Testis (tissue), 3 donors: Measurements from ENCODE around the gene AFAP1. TPM values are rescaled to one million over a fixed set of nuclear protein-coding genes. Genes with fewer than 3 reads are reported as not detected.

ENCODE experiments used
- DNase-seq: peaks from one replicate; pipeline ENCODE4 v3.0.0-alpha.2; 2019
- H3K27ac ChIP-seq, 2 donors: fragments of 200-600 bp; sonication (generic); one replicate each; pipeline ENCODE4 v1.5.1; 2019
- H3K27me3 ChIP-seq: fragments of 200-600 bp; sonication (generic); one replicate; pipeline ENCODE4 v1.5.1; 2019
- H3K36me3 ChIP-seq: fragments of 200-600 bp; sonication (generic); one replicate; pipeline ENCODE4 v1.5.1; 2017; ENCODE audit warnings: low read depth; ENCODE audit errors: missing control alignments
- H3K4me1 ChIP-seq: fragments of 200-600 bp; sonication (generic); one replicate; pipeline ENCODE4 v1.5.1; 2019
- H3K4me3 ChIP-seq, 2 donors: fragments of 200-600 bp; sonication (generic); one replicate each; pipeline ENCODE4 v1.5.1; 2017 to 2019
- H3K9me3 ChIP-seq: fragments of 200-600 bp; sonication (generic); one replicate; pipeline ENCODE4 v1.5.1; 2017
- CTCF ChIP-seq, 3 experiments: fragments of 450-650 bp in 2 of 3; fragments of 200-600 bp in 1 of 3; sonication (generic) in 1 of 3; IDR thresholded peaks; one replicate each; pipeline ENCODE4 v1.5.1; 2016 to 2019; ENCODE audit warnings: antibody characterized with exemption in 3 of 3, mild to moderate bottlenecking in 2 of 3, moderate library complexity in 1 of 3
- POLR2A ChIP-seq: fragments of 450-650 bp; IDR thresholded peaks from one replicate; pipeline ENCODE4 v1.6.1; 2017; ENCODE audit warnings: antibody characterized with exemption, mild to moderate bottlenecking, moderate library complexity
- WGBS, 2 donors: methylation state at CpG; one replicate each; pipeline ENCODE4 v1.1.5; 2018; 5-methylcytosine and 5-hydroxymethylcytosine counted together
- intact Hi-C: fragments of 100-400 bp; cut with DNase I; formaldehyde crosslinking; loops from one replicate; pipeline ENCODE4 v1.15.1; 2023; ENCODE audit warnings: low total_unique reads
- polyA plus RNA-seq: library from polyadenylated mRNA; stranded (reverse); fragments of 350-450 nt; fragmentation: Illumina TruSeq; extraction: RNeasy Lipid Tissue Mini Kit (QIAGEN cat#74804); gene quantifications from one replicate; pipeline ENCODE4 v1.2.3, GENCODE V29; 2014; ENCODE audit warnings: low read depth, low replicate concordance; ENCODE audit not compliant: insufficient read depth
- total RNA-seq, 2 donors: library from RNA; depleted of rRNA; stranded (reverse); fragments of >200 nt; gene quantifications; one replicate each; pipeline ENCODE4 v1.2.3, GENCODE V29; 2016

Gene AFAP1
- total and polyA plus RNA-seq, 3 donors from 2014 or later = 23.1 to 52.4 (median 51.4) TPM

GRCh38 chr4:7754565-7755262, 184.9 kb downstream of the AFAP1 start:
- 79 to 93% methylated on average over 3 to 21 of the region's 21 CpGs for WGBS, 2 donors
- no peaks in the 10 kb centered on the region for H3K27me3 ChIP-seq
- no peak overlapping the region for H3K4me3 ChIP-seq
- H3K9me3 ChIP-seq = no peaks in the 10 kb centered on the region
- no peak for DNase-seq
- TF ChIP-seq CTCF (IDR thresholded peaks at IDR 0.05) = no peak
- no peak for TF ChIP-seq POLR2A
- no peak overlapping the region for H3K27ac ChIP-seq
- no peaks in the 10 kb centered on the region for H3K4me1 ChIP-seq
- no peaks in the 10 kb centered on the region for H3K36me3 ChIP-seq
- intact Hi-C loops = no loop called here

- no peaks in the 10 kb centered on the region for H3K9me3 ChIP-seq
- WGBS, 2 donors = 88 to 89% methylated on average over 14 to 15 of the region's 15 CpGs
- no peaks in the 10 kb centered on the region for H3K27me3 ChIP-seq
- no peak overlapping the region for H3K4me3 ChIP-seq
- H3K27ac ChIP-seq = no peak overlapping the region
- no peaks in the 10 kb centered on the region for H3K36me3 ChIP-seq
- no peak for TF ChIP-seq CTCF (IDR thresholded peaks at IDR 0.05)
- TF ChIP-seq POLR2A = no peak
- intact Hi-C loops = no loop called here
- no peak for DNase-seq
- H3K4me1 ChIP-seq = no peaks in the 10 kb centered on the region
These were observed 185.7 kb downstream of the AFAP1 start for GRCh38 chr4:7753931-7754465.

GRCh38 chr4:7753271-7753670, 186.4 kb downstream of the AFAP1 start:
- H3K27ac ChIP-seq = no peak overlapping the region
- no peaks in the 10 kb centered on the region for H3K9me3 ChIP-seq
- 91 to 96% methylated on average over 15 of the region's 15 CpGs for WGBS, 2 donors
- no peak overlapping the region for H3K4me3 ChIP-seq
- no peaks in the 10 kb centered on the region for H3K27me3 ChIP-seq
- DNase-seq = no peak
- TF ChIP-seq CTCF (IDR thresholded peaks at IDR 0.05) (no peak), POLR2A (no peak)
- intact Hi-C loops = no loop called here
- H3K4me1 ChIP-seq = no peaks in the 10 kb centered on the region
- no peaks in the 10 kb centered on the region for H3K36me3 ChIP-seq

- H3K27ac ChIP-seq = no peak overlapping the region
- no peaks in the 10 kb centered on the region for H3K36me3 ChIP-seq
- H3K4me3 ChIP-seq = no peak overlapping the region
- TF ChIP-seq CTCF (IDR thresholded peaks at IDR 0.05) (no peak), POLR2A (no peak)
- H3K27me3 ChIP-seq = no peaks in the 10 kb centered on the region
- H3K4me1 ChIP-seq = no peaks in the 10 kb centered on the region
- WGBS, 2 donors = 90 to 92% methylated on average over 5 to 6 of the region's 6 CpGs
- intact Hi-C loops = no loop called here
- H3K9me3 ChIP-seq = no peaks in the 10 kb centered on the region
- DNase-seq = no peak
These were observed 187.0 kb downstream of the AFAP1 start for GRCh38 chr4:7752649-7753048.

- Histone ChIP-seq H3K4me1 (no peaks in the 10 kb centered on the region), H3K4me3 (no peak overlapping the region), H3K9me3 (no peaks in the 10 kb centered on the region), H3K36me3 (no peaks in the 10 kb centered on the region), H3K27me3 (no peaks in the 10 kb centered on the region), H3K27ac (no peak overlapping the region)
- intact Hi-C loops = no loop called here
- DNase-seq = no peak
- TF ChIP-seq CTCF (IDR thresholded peaks at IDR 0.05) (no peak), POLR2A (no peak)
These were observed 188.7 kb downstream of the AFAP1 start for GRCh38 chr4:7750972-7751371.
